ENCODE measurements around the gene BRPF1.
A peak's percentile ranks its signal among the peaks of the same experiment; 100 is the strongest.

The BRPF1 gene

DNA sequence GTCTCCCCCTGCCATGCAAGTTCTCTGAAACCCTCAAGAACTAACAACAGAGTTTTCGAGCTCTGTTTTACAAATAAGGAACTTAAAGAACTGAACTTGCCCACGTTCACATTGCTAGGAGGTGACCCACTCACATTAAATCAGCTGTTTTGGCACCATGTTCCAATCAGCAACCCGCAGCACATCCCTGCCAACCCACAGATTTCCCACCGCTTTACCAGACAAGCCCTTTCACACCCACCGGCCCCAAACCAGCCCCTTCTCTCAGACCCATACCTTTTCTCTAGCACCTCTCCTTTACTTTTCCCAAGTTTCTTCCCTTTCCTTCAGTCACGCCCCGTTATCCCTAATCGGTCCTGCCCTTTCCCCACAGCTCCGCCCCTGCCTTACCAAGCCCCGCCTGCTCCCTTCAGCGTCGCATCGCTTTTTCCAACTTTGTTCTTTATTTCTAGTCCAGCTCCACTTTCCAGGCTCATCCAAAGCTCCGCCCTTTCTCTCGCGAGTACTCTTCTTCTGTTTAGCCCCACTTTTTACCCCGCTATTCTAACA lies 804 bp upstream of the BRPF1 start:
- TF ChIP-seq, protein P1, sequence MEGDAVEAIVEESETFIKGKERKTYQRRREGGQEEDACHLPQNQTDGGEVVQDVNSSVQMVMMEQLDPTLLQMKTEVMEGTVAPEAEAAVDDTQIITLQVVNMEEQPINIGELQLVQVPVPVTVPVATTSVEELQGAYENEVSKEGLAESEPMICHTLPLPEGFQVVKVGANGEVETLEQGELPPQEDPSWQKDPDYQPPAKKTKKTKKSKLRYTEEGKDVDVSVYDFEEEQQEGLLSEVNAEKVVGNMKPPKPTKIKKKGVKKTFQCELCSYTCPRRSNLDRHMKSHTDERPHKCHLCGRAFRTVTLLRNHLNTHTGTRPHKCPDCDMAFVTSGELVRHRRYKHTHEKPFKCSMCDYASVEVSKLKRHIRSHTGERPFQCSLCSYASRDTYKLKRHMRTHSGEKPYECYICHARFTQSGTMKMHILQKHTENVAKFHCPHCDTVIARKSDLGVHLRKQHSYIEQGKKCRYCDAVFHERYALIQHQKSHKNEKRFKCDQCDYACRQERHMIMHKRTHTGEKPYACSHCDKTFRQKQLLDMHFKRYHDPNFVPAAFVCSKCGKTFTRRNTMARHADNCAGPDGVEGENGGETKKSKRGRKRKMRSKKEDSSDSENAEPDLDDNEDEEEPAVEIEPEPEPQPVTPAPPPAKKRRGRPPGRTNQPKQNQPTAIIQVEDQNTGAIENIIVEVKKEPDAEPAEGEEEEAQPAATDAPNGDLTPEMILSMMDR (IDR thresholded peaks at IDR 0.05; ENCODE audit: borderline replicate concordance, insufficient read depth, low read depth, low read length) = no peak
- peak overlapping the region; percentile 54 for H3K4me3 ChIP-seq (ENCODE audit: low read depth, low read length)

DNA sequence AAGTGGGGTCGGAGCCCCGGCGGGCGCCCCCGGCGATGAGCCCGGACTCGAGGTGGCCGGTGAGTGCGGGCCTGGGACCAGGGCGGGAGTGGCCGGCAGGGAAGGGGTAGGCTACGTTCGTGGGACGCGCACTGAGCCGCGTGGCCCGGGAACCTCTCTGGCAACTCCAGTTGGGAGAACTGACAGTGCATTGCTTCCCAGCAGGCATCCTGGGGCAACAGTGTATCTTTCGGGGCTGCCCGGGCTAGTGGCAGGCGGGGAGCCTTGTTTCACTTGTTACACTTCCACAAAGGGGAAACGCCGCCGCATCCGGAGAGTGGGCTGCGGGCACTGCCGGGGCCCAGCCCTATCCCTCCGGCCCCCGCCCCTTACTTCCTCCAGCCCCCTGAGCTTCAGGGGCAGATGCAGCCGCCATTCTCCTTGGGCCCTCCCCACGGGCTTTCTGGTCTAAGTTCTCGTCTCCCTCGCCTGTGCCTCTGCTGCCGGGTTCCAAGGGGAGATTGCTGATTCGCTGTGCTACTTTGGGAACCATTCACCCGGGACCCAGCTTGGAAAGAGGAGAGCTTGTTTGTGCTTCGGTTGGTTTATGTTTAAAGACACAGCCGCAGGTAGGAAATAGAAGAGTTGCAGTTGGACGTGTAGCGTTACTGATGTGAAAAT lies 675 bp downstream of the BRPF1 start:
- peak overlapping the region; percentile 86 for H3K4me3 ChIP-seq (ENCODE audit: low read depth, low read length)
- TF ChIP-seq, protein P1 (IDR thresholded peaks at IDR 0.05; ENCODE audit: borderline replicate concordance, insufficient read depth, low read depth, low read length) = no peak

DNA sequence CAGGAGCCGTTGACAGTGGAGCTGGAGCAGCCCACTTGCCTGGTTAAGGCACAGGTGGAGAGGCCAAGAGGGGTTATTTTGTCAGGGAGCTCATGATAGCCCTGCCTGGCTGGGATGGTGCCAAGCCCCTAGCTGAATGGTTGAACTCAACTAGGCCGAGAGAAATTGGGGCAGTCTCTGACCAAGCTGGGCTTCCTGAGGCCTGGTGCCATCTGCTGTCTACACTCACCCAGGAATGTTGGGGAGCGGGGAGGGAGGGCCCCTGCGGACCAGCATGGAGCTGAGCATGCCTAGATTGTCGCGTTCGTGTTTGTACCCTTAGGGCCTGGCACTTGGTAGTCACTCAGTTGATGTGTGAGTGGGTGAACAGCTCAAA lies 1.2 kb downstream of the BRPF1 start:
- TF ChIP-seq, protein P1 (IDR thresholded peaks at IDR 0.05; ENCODE audit: borderline replicate concordance, insufficient read depth, low read depth, low read length) = no peak
- H3K4me3 ChIP-seq (ENCODE audit: low read depth, low read length) = peak overlapping the region; percentile 86

GRCh38 chr3:9736831-9737230 lies 5.3 kb downstream of the BRPF1 start:
- no peak overlapping the region for H3K4me3 ChIP-seq (ENCODE audit: low read depth, low read length)
- TF ChIP-seq, protein P1 (IDR thresholded peaks at IDR 0.05; ENCODE audit: borderline replicate concordance, insufficient read depth, low read depth, low read length) = no peak

GRCh38 chr3:9739181-9739580 lies 7.6 kb downstream of the BRPF1 start:
- TF ChIP-seq, protein P1 (IDR thresholded peaks at IDR 0.05; ENCODE audit: borderline replicate concordance, insufficient read depth, low read depth, low read length) = no peak
- H3K4me3 ChIP-seq (ENCODE audit: low read depth, low read length) = no peak overlapping the region

DNA sequence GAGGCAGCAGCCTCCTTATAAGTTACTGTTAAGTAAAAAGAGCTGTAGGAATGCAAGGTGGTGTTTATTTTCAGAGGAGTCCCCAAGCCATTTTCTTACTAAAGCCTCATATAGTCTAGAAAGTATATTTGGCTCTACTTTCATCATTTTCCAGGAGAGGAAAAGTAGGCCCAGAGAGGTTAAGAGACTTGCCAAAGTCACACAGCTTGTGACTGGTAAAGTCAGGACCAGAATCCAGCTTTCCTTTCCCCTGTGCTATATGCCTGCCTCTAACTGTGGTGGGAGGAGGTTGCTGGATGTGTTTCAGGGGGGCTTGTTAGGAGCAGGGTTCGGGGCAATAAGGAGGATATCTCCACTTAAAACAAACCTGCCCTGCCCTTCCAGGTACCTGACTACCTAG lies 11.0 kb downstream of the BRPF1 start:
- no peak overlapping the region for H3K4me3 ChIP-seq (ENCODE audit: low read depth, low read length)
- TF ChIP-seq, protein P1 (IDR thresholded peaks at IDR 0.05; ENCODE audit: borderline replicate concordance, insufficient read depth, low read depth, low read length) = no peak

GRCh38 chr3:9743548-9743947 lies 12.0 kb downstream of the BRPF1 start:
- TF ChIP-seq, protein P1 (IDR thresholded peaks at IDR 0.05; ENCODE audit: borderline replicate concordance, insufficient read depth, low read depth, low read length) = no peak
- no peak overlapping the region for H3K4me3 ChIP-seq (ENCODE audit: low read depth, low read length)

Data from GM12875 (cell line).